GM19239 (cell line): ENCODE results near the gene ULK1.
A peak's percentile ranks its signal among the peaks of the same experiment; 100 is the strongest.

Experiments used
- DNase-seq: peaks from one replicate; pipeline ENCODE4 v3.0.0; 2011; ENCODE audit warnings: low spot score; ENCODE audit not compliant: insufficient read length
- FAIRE-seq: peaks from 2 replicates; lab custom pipeline; 2011; peaks lifted over from hg19 to GRCh38; lab: Jason Lieb, UNC

ULK1 gene

DNA sequence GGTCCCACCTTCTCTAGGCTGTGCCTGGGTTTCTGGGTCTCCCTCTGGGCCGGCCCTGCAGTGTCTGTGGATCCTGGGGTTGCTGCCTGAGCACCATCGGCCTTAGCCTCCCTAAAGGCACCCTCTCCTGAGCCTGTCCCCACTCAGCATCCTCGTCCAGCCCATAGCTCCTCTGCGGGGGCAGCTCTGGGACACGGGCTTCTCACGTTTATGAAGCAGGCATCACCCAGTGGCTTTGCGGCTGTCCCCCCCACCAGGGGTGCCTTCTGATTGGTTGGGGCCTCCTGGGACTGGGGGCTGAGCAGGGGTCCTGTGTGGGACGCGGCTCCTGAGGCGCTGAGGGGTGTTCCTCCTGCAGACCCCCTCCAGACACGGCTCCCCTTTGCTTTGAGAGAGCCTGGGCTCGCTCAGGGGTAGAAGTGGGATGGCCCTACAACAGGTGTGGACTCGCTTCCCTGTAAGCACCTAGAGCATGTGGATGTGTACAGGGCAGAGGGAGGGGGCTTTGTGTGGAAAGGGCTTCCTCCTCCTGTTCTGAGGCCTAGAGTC is 10.7 kb downstream of the ULK1 start:
- FAIRE-seq (no peak), DNase-seq (no peak)

DNA sequence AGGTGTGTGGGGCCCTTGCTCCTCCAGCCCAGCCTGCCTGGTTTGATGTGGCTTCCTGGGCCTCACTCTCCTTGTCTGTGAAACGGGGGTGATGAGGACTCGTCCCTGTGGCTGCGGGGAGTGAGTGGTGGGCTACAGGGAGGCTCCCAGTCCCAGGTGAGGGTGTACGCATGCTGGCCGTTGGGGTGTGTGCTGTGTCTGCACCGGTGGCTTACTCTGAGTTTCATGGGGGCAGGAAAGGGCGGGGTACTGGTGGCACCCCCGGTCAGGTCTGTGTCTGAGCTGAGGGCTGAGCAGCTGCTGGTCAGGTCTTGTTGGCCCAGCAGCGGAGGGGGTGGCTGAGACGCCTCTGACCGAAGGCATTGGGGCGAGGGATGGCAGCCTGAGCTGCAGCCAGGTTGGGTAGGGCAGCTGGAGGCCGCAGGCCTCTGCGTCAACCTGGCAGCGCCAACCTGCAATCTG is 11.2 kb downstream of the ULK1 start:
- no peak for DNase-seq
- no peak for FAIRE-seq

- FAIRE-seq = no peak
- no peak for DNase-seq
Observed at GRCh38 chr12:131907379-131908091, 13.1 kb downstream of the ULK1 start.

GRCh38 chr12:131908092-131909080 is 14.0 kb downstream of the ULK1 start:
- no peak for DNase-seq
- FAIRE-seq = no peak

DNA sequence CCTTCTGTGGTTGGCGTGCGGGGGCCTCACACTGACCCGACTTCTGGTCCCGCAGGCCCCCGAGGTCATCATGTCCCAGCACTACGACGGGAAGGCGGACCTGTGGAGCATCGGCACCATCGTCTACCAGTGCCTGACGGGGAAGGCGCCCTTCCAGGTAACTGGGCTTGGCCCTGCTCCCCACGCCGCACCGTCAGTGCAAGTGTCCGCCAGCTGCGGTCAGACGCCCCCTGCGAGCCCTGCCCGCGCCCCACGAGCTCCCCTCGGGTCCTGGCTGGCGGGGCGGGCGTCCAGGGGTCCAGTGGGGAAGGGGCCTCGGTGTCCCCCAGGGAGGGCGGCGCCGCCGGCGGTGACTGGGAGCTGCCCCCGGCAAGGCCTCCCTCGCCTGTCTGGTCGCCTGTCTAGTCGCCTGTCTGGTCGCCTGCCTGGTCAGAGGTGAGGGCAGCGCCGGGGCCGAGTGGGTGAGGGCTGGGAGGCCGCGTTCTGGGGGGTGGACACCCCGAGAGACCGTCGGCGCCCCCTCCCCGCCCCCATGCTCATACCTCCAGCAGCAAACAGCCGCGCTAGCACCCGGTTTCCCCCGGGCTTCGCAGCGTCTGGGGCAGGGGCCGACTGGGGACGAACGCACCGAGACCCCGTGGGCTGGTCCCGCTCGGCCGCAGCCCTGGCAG is 14.8 kb downstream of the ULK1 start:
- FAIRE-seq (no peak), DNase-seq (no peak)

DNA sequence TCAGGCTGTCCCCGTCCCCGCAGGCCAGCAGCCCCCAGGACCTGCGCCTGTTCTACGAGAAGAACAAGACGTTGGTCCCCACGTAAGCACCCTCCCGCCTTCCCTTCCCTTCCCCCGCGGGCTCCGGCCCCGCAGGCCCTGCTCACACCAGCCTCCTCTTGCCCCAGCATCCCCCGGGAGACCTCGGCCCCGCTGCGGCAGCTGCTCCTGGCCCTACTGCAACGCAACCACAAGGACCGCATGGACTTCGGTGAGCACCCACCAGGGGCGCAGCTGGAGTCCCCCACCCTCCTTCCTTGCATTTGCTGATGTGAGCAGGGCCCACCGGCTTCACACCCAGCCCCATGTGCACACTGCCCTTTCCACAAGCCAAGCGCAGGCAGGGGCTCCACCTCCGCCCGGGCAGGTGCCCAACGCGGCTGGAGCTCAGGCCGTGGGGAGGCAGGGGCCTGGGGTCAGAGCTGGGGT is 15.4 kb downstream of the ULK1 start:
- DNase-seq (no peak), FAIRE-seq (no peak)

- no peak for DNase-seq
Observed at GRCh38 chr12:131910302-131911027, 16.0 kb downstream of the ULK1 start.

GRCh38 chr12:131911028-131911650 is 16.7 kb downstream of the ULK1 start:
- DNase-seq (no peak), FAIRE-seq (no peak)

More at GRCh38 chr12:131910302-131911027, 16.0 kb downstream of the ULK1 start:
- no peak for FAIRE-seq

GRCh38 chr12:131911851-131912477 is 17.5 kb downstream of the ULK1 start:
- no peak for FAIRE-seq
- DNase-seq = no peak

DNA sequence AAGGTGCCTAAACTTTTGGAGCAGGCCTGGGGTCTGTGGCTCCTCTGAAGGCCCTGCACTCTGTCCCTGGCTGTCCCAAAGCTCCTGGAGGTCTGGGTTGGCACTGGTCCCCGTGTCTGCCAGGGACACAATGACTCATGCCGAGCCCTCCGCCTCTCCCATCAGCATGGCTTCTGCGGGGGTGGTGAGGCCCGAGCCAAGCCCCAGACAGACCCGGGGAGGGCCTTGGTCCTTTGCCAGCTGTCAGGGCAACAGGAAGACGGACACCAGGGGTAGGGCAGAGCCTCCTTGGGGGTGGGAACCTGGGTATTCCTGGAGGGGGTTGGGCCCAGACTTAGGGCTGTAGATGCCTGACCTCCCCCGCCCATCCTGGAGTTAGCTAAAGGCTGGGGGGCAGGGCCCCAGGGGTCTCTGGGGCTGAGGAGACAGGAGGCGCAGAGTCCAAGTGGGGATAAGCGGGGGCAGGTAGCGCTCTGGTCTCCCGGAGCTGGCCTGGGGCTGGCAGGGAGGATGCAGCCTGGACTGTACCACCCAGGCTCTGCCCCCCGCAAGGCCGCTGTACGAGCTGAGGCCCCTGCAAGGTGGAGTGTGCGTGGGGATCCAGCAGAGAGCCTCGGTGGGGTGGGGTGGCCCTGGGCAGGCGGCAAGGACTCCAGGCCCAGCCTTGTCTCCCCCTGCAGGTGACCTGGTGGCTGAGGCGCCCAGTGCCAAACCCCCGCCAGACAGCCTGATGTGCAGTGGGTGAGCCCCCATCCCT is 18.3 kb downstream of the ULK1 start:
- DNase-seq = no peak
- no peak for FAIRE-seq

GRCh38 chr12:131913666-131914065 is 19.2 kb downstream of the ULK1 start:
- FAIRE-seq (no peak), DNase-seq (no peak)

DNA sequence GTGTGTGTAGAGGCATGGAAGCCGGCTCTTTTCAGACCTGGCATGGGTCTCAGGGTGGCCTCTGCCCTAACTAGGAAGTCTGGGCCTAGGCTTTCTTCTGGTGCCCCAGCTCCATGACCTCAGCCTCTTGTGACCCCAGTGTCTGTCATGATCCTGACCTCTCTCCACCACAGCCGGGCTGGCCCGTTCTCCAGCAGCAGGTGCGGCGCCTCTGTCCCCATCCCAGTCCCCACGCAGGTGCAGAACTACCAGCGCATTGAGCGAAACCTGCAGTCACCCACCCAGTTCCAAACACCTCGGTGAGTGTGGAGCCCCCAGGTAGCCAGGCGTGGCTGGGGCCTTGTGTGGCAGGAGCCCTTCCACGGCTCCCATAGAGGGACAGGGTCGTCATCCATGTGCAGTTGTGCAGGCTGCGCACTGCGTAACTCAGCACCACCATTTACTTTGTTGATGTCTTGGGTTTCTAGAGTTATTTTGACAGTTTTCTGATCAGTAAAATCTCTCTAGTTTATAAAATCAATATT is 19.8 kb downstream of the ULK1 start:
- DNase-seq (no peak), FAIRE-seq (no peak)

DNA sequence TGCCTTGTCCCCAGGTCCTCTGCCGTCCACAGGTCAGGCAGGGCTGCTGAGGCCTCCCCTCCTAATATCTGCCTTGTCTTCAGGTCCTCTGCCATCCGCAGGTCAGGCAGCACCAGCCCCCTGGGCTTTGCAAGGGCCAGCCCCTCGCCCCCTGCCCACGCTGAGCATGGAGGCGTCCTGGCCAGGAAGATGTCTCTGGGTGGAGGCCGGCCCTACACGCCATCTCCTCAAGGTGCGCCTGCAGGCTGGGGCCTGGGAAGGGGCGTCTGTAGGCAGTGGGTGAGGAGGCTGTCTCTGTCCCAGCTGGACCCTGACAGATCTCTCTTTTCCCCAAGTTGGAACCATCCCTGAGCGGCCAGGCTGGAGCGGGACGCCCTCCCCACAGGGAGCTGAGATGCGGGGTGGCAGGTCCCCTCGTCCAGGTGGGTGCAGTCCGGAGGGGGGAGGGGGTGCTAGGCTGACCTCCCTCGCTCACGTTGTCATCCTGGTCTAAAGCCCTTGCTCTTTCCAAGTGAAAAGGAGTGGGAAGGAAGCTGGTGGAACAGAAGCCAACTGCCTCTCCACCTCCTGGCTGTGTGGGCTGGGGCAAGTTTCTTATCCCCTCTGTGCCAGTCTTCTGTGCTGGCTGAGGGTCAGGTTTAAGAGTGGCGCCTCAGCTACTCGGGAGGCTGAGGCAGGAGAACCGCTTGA is 20.7 kb downstream of the ULK1 start:
- DNase-seq (no peak), FAIRE-seq (no peak)

DNA sequence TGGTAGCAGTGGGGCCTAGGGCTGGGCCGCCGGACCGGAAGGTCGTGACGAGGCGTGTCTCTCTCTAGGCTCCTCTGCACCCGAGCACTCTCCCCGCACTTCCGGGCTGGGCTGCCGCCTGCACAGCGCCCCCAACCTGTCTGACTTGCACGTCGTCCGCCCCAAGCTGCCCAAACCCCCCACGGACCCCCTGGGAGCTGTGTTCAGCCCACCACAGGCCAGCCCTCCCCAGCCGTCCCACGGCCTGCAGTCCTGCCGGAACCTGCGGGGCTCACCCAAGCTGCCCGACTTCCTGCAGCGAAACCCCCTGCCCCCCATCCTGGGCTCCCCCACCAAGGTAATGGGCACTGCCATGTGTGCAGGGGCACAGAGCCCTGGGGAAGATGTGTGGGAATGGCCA is 21.4 kb downstream of the ULK1 start:
- DNase-seq (no peak), FAIRE-seq (no peak)

GRCh38 chr12:131916306-131917138 is 22.1 kb downstream of the ULK1 start:
- DNase-seq (peak; percentile 14), FAIRE-seq (peak; percentile 84)

DNA sequence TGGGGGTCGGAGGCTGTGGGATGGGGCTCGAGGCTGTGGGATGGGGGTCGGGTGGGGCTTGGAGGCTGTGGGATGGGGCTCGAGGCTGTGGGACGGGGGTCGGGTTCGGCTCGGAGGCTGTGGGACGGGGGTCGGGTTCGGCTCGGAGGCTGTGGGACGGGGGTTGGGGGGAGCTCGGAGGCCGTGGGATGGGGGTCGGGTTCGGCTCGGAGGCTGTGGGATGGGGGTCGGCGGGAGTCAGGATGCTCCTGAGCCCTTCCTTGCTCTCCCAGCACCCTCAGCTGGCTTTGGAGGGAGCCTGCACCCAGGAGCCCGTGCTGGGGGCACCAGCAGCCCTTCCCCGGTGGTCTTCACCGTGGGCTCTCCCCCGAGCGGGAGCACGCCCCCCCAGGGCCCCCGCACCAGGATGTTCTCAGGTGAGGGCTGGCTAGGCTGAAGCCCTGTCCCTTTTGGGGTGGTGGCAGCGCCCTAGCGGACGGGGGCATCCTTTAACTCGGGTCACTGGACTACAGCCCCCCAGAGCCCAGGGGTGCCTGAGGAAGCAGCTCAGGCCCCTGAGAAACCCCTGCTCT is 22.8 kb downstream of the ULK1 start:
- FAIRE-seq (no peak), DNase-seq (no peak)
